HG02870 (cell line): ENCODE data around the gene ARHGEF26.

Experiments used
- ATAC-seq: cut with Tn5 transposase; IDR thresholded peaks from one replicate; pipeline ENCODE4 v1.9.1; 2021; ENCODE audit warnings: mild to moderate bottlenecking, moderate library complexity; ENCODE audit not compliant: unreplicated experiment

ARHGEF26 gene

GRCh38 chr3:154193000-154193615 is 71.9 kb downstream of the ARHGEF26 start:
- ATAC-seq = no peak

GRCh38 chr3:154194877-154195276 is 73.7 kb downstream of the ARHGEF26 start:
- no peak for ATAC-seq

GRCh38 chr3:154195620-154196356 is 74.6 kb downstream of the ARHGEF26 start:
- ATAC-seq = no peak

GRCh38 chr3:154197751-154198150 is 76.6 kb downstream of the ARHGEF26 start:
- no peak for ATAC-seq

GRCh38 chr3:154209499-154209898 is 88.3 kb downstream of the ARHGEF26 start:
- ATAC-seq = no peak

- no peak for ATAC-seq
Observed at GRCh38 chr3:154210986-154211385, 89.8 kb downstream of the ARHGEF26 start.

GRCh38 chr3:154214306-154214705 is 93.1 kb downstream of the ARHGEF26 start:
- no peak for ATAC-seq

- no peak for ATAC-seq
Observed at GRCh38 chr3:154217671-154218070, 96.5 kb downstream of the ARHGEF26 start.

GRCh38 chr3:154218728-154219127 is 97.5 kb downstream of the ARHGEF26 start:
- ATAC-seq = no peak

- no peak for ATAC-seq
Observed at GRCh38 chr3:154220462-154220861, 99.3 kb downstream of the ARHGEF26 start.

- no peak for ATAC-seq
Observed at GRCh38 chr3:154223519-154223918, 102.3 kb downstream of the ARHGEF26 start.

GRCh38 chr3:154224366-154224765 is 103.2 kb downstream of the ARHGEF26 start:
- no peak for ATAC-seq

- ATAC-seq = no peak
Observed at GRCh38 chr3:154224866-154225265, 103.7 kb downstream of the ARHGEF26 start.

GRCh38 chr3:154225536-154225935 is 104.3 kb downstream of the ARHGEF26 start:
- no peak for ATAC-seq

- no peak for ATAC-seq
Observed at GRCh38 chr3:154227531-154227930, 106.3 kb downstream of the ARHGEF26 start.

GRCh38 chr3:154228561-154229216 is 107.5 kb downstream of the ARHGEF26 start:
- no peak for ATAC-seq

GRCh38 chr3:154229217-154229590 is 108.0 kb downstream of the ARHGEF26 start:
- ATAC-seq = no peak

- ATAC-seq = no peak
Observed at GRCh38 chr3:154235330-154235729, 114.1 kb downstream of the ARHGEF26 start.

- no peak for ATAC-seq
Observed at GRCh38 chr3:154236331-154236730, 115.1 kb downstream of the ARHGEF26 start.

- ATAC-seq = no peak
Observed at GRCh38 chr3:154240235-154240634, 119.0 kb downstream of the ARHGEF26 start.

- no peak for ATAC-seq
Observed at GRCh38 chr3:154241496-154241895, 120.3 kb downstream of the ARHGEF26 start.

GRCh38 chr3:154242766-154243165 is 121.6 kb downstream of the ARHGEF26 start:
- ATAC-seq = no peak
